Measurements from ENCODE around the gene FXYD3.
"Not testable (repeated sequence)": the region's sequence is repeated elsewhere in the genome, so short reads cannot be mapped to it uniquely, and the experiment has no call there.

Gene FXYD3

GRCh38 chr19:35125270-35125717 lies 9.7 kb downstream of the FXYD3 start:
- no peak for TF ChIP-seq CTCF (IDR thresholded peaks at IDR 0.05; ENCODE audit: extremely low read depth, missing control alignments)

GRCh38 chr19:35125749-35126623 lies 10.4 kb downstream of the FXYD3 start:
- no peak for TF ChIP-seq CTCF (IDR thresholded peaks at IDR 0.05; ENCODE audit: extremely low read depth, missing control alignments)
- DNase-seq (ENCODE audit: low spot score) = no peak

More at GRCh38 chr19:35125270-35125717, 9.7 kb downstream of the FXYD3 start:
- DNase-seq (ENCODE audit: low spot score) = no peak

GRCh38 chr19:35126624-35126959 lies 11.0 kb downstream of the FXYD3 start:
- no peak for DNase-seq (ENCODE audit: low spot score)
- no peak for TF ChIP-seq CTCF (IDR thresholded peaks at IDR 0.05; ENCODE audit: extremely low read depth, missing control alignments)

GRCh38 chr19:35127871-35128270 lies 12.2 kb downstream of the FXYD3 start:
- DNase-seq (ENCODE audit: low spot score) = no peak
- no peak for TF ChIP-seq CTCF (IDR thresholded peaks at IDR 0.05; ENCODE audit: extremely low read depth, missing control alignments)

- no peak for TF ChIP-seq CTCF (IDR thresholded peaks at IDR 0.05; ENCODE audit: extremely low read depth, missing control alignments)
- DNase-seq (ENCODE audit: low spot score) = no peak
Observed at GRCh38 chr19:35128398-35129057, 12.9 kb downstream of the FXYD3 start.

GRCh38 chr19:35129724-35130274 lies 14.2 kb downstream of the FXYD3 start:
- DNase-seq (ENCODE audit: low spot score) = not testable (repeated sequence)

GRCh38 chr19:35130761-35131720 lies 15.4 kb downstream of the FXYD3 start:
- TF ChIP-seq CTCF (IDR thresholded peaks at IDR 0.05; ENCODE audit: extremely low read depth, missing control alignments) = no peak
- DNase-seq (ENCODE audit: low spot score) = no peak
